Tibial nerve (tissue), 4 donors: ENCODE measurements around the gene ATP5F1D.

Source experiments
- EP300 ChIP-seq, 2 donors: sonication (generic); formaldehyde crosslinking; IDR thresholded peaks; one replicate each; pipeline ENCODE4 v1.6.1; 2017; ENCODE audit warnings: antibody characterized with exemption in 2 of 2, mild to moderate bottlenecking in 1 of 2
- POLR2A ChIP-seq, 2 donors: fragments of 450-650 bp; IDR thresholded peaks; one replicate each; pipeline ENCODE4 v1.6.1; 2017; ENCODE audit warnings: antibody characterized with exemption in 2 of 2, mild to moderate bottlenecking in 2 of 2, moderate library complexity in 2 of 2
- TF ChIP-seq, protein P1 (sequence below), 5 experiments: fragments of 200-600 bp in 3 of 5; fragments of 450-650 bp in 2 of 5; sonication (generic) in 3 of 5; IDR thresholded peaks; one replicate each; pipeline ENCODE4 v1.5.1; 2016 to 2019; ENCODE audit warnings: antibody characterized with exemption in 5 of 5, mild to moderate bottlenecking in 3 of 5, moderate library complexity in 2 of 5

- TF ChIP-seq, protein P1, sequence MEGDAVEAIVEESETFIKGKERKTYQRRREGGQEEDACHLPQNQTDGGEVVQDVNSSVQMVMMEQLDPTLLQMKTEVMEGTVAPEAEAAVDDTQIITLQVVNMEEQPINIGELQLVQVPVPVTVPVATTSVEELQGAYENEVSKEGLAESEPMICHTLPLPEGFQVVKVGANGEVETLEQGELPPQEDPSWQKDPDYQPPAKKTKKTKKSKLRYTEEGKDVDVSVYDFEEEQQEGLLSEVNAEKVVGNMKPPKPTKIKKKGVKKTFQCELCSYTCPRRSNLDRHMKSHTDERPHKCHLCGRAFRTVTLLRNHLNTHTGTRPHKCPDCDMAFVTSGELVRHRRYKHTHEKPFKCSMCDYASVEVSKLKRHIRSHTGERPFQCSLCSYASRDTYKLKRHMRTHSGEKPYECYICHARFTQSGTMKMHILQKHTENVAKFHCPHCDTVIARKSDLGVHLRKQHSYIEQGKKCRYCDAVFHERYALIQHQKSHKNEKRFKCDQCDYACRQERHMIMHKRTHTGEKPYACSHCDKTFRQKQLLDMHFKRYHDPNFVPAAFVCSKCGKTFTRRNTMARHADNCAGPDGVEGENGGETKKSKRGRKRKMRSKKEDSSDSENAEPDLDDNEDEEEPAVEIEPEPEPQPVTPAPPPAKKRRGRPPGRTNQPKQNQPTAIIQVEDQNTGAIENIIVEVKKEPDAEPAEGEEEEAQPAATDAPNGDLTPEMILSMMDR (IDR thresholded peaks at IDR 0.05), result no peak
- no peak for TF ChIP-seq POLR2A (IDR thresholded peaks at IDR 0.05)
- no peak for TF ChIP-seq EP300 (IDR thresholded peaks at IDR 0.05)
Observed at GRCh38 chr19:1226522-1227303, 14.8 kb upstream of the ATP5F1D start.
